GM21529 (cell line): ENCODE measurements around the gene AHRR.

Source experiments
- ATAC-seq: cut with Tn5 transposase; IDR thresholded peaks from one replicate; pipeline ENCODE4 v1.9.1; 2021; ENCODE audit not compliant: unreplicated experiment

Gene AHRR

GRCh38 chr5:425714-426113, 104.2 kb downstream of the AHRR start:
- ATAC-seq: no peak

GRCh38 chr5:426392-426976, 105.0 kb downstream of the AHRR start:
- ATAC-seq: no peak

GRCh38 chr5:427415-428087, 106.0 kb downstream of the AHRR start:
- ATAC-seq: no peak

- ATAC-seq: no peak
These were observed 106.7 kb downstream of the AHRR start for GRCh38 chr5:428219-428618.

- ATAC-seq: no peak
These were observed 107.4 kb downstream of the AHRR start for GRCh38 chr5:428754-429452.

- no peak for ATAC-seq
These were observed 108.1 kb downstream of the AHRR start for GRCh38 chr5:429453-430188.

GRCh38 chr5:430214-430925, 108.9 kb downstream of the AHRR start:
- ATAC-seq: no peak

GRCh38 chr5:431001-431710, 109.6 kb downstream of the AHRR start:
- ATAC-seq: peak; percentile 66

- ATAC-seq: no peak
These were observed 110.2 kb downstream of the AHRR start for GRCh38 chr5:431711-432050.

- ATAC-seq: no peak
These were observed 110.8 kb downstream of the AHRR start for GRCh38 chr5:432201-432927.

- ATAC-seq: no peak
These were observed 111.6 kb downstream of the AHRR start for GRCh38 chr5:432928-433791.

- no peak for ATAC-seq
These were observed 112.3 kb downstream of the AHRR start for GRCh38 chr5:433836-434235.

GRCh38 chr5:434443-435146, 113.1 kb downstream of the AHRR start:
- no peak for ATAC-seq

GRCh38 chr5:435156-435790, 113.8 kb downstream of the AHRR start:
- ATAC-seq: no peak

GRCh38 chr5:435961-436640, 114.6 kb downstream of the AHRR start:
- ATAC-seq: no peak

- no peak for ATAC-seq
These were observed 115.1 kb downstream of the AHRR start for GRCh38 chr5:436641-436975.

- ATAC-seq: no peak
These were observed 115.8 kb downstream of the AHRR start for GRCh38 chr5:437281-437771.
